Bone marrow (tissue), 2 donors: ENCODE results near the gene SNAPC3.
"Not testable (repeated sequence)": the region's sequence is repeated elsewhere in the genome, so short reads cannot be mapped to it uniquely, and the experiment has no call there.

Experiments
- DNase-seq, 2 donors: peaks; one replicate each; lab custom pipeline; 2025; lab: John Stamatoyannopoulos, UW

Gene SNAPC3

DNA sequence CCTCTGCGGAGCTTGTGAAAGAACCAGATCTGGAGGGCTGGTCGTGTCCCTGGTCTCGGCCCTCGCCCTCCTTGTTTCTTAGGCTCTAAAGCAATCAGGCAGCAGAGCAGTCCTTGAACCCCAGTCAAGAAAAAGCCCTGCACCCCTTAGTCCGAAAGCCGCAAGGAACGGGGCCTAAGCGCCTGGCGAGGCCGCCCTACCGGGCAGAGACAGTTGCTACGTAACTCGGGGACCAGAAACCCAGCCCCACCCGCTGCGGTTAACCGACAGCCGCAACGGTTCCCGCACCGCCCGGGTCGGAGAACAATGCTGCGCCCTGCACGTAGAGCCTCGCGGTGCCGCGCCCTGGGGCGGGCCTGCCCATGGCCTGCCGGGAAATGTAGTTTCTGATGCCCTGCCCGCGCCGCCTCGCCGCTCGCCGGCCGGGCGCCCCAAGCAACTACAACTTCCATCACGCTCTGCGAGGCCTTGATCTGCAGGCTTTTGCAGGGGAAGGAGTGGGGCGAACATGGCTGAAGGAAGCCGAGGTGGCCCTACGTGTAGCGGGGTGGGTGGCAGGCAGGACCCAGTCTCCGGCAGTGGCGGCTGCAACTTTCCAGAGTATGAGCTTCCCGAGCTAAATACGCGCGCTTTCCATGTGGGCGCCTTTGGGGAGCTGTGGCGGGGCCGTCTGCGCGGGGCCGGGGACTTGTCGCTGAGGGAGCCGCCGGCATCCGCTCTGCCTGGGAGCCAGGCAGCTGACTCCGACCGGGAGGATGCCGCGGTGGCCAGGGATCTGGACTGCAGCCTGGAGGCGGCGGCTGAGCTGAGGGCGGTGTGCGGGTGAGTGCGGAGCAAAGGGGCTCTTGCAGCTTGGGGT, at the start of gene SNAPC3:
Gene SNAPC3 (plus strand): TSS at position 505 of the 859 bp plus-strand sequence. CDS start 4 bp downstream, at position 509.
- peak; percentile 67 to 84 for DNase-seq

DNA sequence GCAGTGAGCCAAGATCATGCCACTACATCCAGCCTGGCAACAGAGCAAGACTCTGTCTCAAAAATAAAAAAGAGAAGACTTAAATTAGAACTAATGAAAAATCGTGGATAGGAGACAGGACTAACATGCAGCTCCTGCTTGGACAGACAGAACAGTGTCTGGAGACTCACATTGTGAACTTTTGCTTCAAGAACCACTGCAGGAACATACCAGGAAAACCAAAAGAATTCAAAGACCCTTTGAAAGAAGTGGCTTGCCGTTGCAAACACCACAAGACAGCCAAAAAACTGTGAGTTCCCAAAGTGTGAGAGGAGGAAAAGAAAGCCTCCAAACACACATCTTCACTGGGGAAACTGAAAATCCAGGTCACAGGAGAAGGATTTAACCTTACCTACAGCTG, 48.8 kb upstream of the SNAPC3 start:
- no peak for DNase-seq

DNA sequence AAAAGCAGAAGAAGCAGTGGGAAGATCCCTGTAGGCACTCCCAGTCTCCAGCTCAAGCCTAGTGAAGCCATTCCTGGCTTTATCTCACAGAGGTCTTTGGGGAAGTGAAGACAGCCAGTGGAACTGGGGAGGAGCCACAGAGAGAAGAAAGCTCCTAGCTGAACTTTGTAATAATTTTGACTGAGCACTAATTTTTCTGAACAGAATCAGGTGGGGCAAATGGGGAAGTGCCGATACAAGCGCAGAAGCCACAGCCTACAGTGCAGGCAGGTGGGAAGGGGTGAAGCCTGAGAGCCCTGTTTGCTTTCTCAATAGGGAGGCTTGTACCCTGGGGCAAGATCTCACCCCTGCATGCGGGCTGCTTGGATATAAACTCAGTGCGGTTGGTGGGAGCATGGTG, 48.4 kb upstream of the SNAPC3 start:
- no peak for DNase-seq

DNA sequence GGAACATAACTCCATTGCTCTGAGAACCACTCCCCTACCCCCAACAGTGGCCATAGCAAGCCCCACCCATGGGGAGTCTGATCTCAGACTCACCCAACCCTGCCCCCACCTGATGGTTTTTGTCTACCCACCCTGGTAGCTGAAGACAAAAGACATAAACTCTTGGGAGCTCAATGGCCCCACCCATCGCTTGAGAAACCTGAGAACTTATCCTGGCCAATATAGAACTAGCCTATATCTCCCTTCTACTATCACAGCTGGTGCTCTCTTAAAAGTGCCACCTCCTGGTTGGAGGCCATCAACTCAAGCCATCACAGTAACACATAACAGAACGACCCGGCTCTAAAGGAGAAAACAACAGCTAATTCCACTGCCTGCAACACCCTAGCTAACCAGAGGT, 47.9 kb upstream of the SNAPC3 start:
- DNase-seq: no peak

DNA sequence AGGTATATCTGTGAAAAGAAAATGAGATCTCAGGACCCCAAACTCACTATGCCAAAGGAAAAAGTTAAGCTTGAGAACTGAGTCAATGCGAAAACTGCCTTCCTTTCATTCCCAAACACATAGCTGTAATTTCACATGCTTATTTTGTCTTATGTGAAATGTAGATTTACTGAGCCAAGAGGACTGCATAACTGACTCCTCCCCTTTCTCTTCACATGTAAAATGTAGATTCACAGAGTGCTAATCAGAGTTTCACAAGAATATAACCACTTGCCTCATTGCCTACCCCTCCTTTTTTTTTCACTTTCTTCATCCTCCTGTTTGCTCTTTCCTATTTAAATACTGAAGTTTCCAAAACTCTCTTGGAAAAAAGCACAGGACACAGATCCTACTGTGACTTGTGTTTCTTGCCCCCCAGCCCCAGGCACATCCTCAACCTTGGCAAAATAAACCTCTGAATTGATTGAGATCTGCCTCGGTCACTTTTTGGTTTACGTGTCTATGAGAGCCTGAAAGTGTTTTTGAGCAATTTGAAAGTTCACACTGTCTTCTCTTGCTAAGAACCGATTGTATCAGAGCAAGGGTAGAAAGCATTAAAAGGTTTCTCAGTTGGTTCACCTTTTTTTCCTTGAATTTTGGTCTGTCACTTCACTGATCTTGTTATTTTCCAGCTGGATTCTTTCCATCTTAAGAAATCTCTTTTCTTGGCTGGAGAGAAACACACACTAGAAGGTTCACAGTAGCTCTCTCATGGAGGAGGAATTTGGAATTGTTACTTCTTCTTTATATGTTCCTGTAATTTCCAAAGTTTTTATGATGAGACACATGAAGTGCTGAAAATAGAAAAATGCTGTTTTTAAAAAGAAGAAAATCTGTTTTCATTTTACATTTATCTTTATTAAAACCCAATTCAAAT, 44.8 kb upstream of the SNAPC3 start:
- no peak for DNase-seq

DNA sequence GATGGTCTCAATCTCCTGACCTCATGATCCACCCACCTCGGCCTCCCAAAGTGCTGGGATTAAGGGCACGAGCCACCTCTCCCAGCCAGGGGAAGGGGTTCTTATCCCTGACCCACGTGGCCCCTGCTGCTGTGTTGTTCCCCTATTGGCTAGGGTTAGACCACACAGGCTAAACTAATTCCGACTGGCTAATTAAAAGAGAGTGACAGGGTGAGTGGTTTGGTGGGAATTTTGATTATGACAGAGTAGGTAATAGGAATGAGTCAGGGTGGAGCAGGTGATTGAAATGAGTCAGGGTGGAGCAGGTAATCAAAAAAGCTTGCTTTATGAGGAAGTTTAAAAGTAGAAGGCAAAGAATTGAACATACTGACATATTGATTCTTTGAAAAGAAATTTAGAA, 43.4 kb upstream of the SNAPC3 start:
- not testable (repeated sequence) for DNase-seq

DNA sequence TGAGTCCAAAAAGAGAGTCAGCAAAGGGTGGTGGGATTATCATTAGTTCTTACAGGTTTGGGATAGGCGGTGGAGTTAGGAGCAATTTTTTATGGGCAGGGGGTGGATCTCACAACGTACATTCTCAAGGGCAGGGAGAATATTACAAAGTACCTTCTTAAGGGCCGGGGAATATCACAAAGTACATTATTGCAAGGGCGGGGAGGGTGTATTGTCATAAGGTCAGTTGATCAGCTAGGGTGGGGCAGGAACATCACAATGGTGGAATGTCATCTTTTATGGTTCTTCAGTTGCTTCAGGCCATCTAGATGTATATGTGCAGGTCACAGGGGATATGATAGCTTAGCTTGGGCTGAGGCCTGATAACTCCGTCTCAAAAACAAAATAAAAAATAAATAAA, 42.8 kb upstream of the SNAPC3 start:
- not testable (repeated sequence) for DNase-seq

DNA sequence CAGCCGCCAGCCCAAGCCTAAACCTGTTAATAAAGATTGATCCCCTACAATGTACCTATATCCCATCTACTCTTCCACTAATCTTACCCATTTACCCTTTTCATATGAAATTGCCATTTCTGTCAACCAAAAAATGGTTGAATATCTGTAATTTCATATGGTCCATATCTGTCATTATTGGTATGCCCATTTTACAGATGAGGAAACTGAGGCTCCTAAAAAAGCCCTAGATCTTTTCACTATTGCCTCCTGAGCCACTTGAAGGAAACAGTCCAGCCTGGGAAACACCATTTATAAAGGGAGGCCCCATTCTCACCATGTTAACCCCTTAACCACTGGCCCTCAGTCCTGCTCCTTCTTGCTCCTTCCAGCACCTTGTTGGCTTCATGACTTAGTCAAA, 41.2 kb upstream of the SNAPC3 start:
- DNase-seq: no peak

DNA sequence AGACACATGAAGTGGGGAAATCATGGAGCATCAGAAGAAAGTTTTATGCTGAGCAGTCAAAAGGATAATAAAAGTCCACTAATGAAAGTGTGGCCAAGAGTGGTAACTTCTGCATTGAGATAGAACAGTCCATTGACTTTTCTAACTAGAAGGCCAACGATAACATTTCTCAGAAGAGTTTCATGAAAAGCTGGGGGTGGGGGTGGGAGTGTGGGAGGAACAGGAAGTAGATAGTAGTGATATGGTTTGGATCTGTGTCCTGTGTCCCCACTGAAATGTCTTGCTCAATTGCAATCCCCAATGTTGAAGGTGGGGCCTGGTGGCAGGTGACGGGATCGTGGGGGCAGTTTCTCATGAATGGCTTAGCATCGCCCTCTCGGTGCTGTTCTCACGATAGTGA, 36.2 kb upstream of the SNAPC3 start:
- no peak for DNase-seq

DNA sequence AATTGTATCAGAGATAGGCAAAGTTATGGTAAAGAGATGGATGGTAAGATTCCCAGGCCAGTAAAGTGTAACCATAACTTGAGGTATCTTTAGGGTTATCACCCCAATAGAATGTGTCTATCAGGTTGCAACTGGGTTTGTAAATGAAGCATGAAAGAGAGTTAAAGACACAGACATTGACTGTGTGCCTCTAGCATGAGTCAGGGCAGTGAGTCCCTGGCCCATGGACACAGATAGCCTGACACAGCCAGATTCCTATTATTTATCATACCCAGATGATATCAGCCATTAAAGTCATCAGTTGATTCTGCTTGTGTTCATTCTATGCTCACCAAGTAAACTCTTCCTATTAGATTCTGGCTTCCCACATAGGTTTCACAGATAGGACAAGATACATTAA, 33.5 kb upstream of the SNAPC3 start:
- no peak for DNase-seq

DNA sequence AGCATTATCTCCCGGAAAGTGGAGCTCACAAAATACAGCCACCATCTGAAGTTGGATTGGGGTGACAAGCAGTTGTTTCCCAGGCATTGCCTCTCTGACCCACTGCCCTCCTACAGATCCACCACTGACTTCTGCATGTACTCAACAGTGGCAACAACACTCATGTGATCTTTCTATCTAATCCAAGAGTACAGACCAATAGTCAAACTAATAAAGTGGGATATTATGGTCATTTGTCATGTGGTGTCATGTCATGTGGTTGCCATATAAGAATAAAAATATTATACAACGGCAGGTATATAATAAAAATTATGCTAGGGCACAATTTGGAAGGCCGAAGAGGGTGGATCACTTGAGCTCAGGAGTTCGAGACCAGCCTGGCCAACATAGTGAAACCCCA, 33.0 kb upstream of the SNAPC3 start:
- no peak for DNase-seq

DNA sequence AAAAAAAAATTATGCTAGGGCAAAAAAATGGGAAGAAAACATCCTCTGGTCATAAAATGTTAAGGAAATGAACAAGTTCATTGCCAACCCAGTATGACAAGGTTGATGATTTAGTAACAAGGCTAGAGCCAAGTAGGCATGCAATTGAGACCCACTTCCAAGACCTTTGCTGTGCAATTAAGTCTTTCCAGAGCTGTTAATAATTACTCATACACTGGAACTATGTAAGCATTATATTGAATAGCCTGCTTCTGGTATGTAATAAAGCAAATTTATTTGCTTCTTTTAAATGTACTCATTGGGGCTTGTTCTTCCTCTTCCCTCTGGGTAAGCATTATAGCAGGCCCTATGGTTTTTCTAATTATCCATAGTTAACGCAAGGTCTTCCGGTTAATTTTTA, 32.5 kb upstream of the SNAPC3 start:
- no peak for DNase-seq

DNA sequence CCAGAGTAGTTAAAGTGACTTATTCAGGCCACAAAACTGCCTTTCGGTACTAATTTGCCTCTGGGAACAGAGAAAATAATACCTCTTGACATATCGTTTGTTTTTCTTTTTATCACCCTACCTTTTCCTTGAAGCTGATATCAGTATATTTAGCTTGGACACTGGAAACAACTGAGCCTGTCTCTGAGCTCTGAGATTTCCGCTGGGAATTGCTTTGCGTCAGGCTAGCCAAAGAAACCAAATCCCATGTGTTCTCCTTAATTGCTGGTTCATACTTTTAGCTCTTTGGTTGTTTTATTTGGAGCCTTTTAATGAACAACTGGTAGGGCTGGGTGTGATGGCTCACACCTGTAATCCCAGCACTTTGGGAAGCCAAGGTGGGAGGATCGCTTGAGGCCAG, 30.3 kb upstream of the SNAPC3 start:
- no peak for DNase-seq

DNA sequence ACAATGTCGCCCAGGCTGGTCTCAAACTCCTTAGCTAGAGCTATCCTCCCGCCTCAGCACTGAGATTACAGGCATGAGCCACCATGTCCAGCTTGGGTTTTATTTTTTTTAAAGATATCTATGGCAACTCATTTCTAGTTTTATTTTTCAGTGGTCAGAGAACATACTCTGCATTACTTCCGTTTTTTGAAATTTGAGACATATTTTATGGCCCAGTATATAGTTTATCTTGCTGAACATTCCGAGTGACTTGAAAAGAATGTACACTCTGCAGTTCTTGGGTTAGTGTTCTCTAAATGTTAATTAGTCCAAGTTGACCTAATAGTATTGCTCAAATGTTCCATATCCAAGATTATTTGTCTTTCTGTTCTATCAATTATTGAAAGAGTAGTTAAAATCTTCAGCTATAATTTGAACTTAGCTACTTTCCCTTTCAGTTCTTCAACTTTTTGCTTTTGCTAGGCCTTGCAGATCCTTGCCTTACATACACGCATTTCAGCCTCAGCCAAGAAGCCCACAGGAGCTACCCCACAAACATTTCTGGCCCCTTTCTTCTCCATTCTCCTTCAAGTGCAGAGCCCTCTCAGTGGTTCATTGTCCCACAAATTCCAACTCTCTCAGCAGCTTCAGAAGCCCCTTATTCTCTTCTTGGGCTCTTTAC, 22.3 kb upstream of the SNAPC3 start:
- no peak for DNase-seq

DNA sequence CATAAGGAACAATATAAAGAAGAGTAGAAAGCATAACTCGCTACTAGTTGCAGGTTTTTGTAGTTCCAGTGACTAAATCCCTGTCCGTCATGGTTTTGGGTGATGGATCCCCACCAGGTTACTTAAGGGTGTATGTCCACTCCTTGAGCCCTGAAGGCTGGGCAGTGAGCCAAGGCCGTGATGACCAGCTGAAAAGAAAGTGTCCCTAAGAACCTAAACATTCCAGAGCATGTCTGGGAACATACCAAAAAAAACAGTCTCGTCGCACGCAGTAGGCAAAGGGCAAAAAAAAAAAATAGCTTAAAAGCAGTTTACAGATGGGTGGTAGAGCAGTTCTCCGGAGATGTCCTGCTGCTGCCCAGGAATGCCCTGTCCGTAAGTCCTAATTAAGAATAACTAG, 21.4 kb upstream of the SNAPC3 start:
- DNase-seq: no peak

DNA sequence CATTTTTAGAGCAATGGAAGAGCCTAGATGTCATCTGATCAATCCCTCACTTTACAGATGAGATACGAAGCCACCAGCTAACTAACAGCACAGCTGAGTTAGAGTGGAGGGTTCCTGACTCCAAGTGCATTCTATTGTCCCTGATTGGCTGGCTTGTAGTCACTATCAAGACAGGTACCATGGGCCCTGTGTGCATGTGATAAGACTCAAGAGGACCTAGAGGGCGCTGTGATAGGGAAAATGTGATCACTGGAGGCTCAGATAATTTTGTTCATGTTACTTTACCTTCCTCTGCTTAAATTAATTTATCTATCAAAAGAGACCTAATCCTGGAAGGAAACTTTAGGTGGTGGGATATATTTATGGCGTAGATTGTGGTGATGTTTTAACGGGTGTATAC, 19.5 kb upstream of the SNAPC3 start:
- no peak for DNase-seq

DNA sequence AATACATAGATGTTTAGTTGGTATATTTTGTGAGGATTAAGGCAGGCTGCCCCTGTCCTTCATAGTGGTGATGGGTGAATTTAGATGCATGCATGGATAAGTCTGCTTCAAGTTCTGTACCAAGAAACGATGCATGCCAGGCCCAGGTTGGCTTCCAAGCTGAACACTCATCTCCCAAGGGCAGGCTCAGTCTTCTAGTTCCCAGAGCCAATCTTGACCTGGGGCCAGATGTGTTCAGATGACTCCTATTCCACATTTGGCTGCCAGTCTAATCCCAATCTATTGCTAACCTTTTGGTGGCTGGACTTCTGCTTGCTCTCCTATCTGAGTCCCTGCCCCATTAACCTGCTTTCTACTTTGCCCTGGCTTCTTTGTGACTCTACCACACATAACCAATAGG, 18.5 kb upstream of the SNAPC3 start:
- DNase-seq: no peak

DNA sequence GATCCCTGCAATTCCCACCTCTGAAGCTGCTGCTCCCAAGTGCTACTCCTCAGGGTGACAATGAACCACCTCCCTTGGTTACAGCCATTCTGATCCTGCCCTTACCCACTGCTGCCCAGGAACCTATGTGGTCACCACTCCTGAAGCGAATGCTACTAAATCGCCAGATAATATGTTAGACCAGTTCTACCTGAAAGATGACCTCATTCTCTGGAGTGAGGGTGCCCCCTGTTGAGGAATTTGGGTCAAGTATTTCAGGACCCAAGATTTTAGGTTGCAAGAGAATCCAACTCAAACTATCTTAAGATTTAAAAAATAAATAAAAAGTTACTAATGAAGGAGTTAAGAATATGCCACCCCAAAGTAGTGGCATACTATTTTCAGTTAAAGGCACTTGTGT, 5.8 kb upstream of the SNAPC3 start:
- DNase-seq: no peak

DNA sequence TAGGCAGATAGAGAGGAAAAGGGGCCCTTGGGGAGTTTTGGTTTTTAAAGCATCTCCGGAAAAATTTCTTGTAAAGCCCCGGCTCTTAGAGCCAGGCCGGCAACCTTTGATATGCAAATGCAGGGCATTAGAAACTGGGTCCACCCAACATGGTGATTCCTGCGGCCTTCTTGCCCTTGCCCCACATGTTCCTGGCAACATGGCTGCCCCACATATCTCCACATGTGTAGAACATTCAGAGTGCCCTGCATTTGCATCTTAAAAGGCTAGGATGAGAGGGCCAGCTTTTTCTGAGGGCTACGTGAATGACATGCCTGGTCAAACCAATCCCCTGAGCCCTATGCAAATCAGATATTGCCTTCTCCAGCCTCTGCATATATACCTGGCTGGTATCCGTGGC, 5.0 kb upstream of the SNAPC3 start:
- no peak for DNase-seq

DNA sequence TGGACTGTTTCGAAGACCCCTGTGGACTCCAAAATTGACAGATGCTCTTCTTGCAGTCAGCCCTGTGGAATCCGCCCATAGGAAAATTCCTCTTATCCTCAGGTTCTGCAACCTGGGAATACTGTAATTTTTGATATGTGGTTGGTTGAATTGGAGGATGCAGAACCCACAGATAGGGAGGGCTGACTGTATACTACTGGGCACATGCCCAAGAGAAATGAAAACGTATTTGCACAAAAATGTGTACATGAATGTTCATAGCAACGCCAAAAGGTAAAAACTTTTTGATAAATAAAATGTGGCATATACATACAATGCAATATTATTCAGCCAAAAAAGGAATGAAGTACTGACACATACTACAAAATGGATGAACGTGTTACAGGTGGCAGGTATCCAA, 1.9 kb upstream of the SNAPC3 start:
- DNase-seq: no peak

DNA sequence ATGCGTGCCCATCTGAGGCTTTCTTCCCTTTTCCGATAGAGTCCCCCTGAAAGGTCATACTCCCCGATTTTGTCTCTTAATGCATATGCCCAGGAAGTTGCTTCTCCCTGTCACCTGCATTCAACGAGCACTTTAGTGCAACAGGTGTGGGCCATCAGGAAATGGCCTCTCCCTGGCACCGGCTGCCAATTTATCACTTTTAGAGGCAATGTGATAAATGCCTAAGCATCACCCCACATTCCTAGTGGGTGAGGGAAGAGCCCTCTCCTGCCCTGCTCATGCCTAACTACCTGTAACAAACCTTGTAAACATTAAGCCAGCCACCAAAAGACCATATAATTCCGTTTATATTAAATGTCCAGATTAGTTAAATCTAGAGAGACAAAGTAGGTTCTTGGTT, 1.1 kb upstream of the SNAPC3 start:
- no peak for DNase-seq

DNA sequence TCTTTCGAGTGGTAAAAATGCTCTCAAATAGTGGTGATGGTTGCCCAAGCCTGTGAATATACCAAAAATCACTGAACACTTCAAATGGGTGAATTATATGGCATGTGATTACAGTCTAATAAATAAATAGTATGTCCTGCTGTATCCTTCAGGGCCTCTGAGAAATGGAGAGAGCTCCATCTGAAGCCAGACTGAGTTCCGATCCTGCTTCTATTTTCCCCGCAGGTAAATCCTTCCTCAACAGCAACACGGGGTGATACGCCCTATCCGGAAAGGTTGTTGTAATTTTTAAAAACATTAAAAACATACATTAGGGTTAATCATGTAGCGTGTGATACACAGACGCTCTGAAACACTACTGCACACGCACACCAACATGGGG, 695 bp upstream of the SNAPC3 start:
- no peak for DNase-seq
